Skeletal muscle tissue (tissue), 4 donors: Measurements from ENCODE around the gene EXO5. TPM values are rescaled to one million over a fixed set of nuclear protein-coding genes. Genes with fewer than 3 reads are reported as not detected.

Source experiments
- H3K27ac ChIP-seq: one replicate; pipeline ENCODE4 v1.7.0; 2013; ENCODE audit warnings: mild to moderate bottlenecking, low read depth, low read length, inconsistent platforms
- H3K27me3 ChIP-seq, 3 donors: one replicate each; pipeline ENCODE4 v1.7.0; 2013; ENCODE audit warnings: low read length in 3 of 3; ENCODE audit not compliant: control insufficient read depth in 3 of 3, insufficient read depth in 3 of 3
- H3K36me3 ChIP-seq, 3 donors: one replicate each; pipeline ENCODE4 v1.7.0; 2013; ENCODE audit warnings: low read length in 3 of 3; ENCODE audit not compliant: control insufficient read depth in 3 of 3, insufficient read depth in 3 of 3
- H3K4me1 ChIP-seq, 3 donors: one replicate each; pipeline ENCODE4 v1.7.0; 2013; ENCODE audit warnings: low read length in 3 of 3, mild to moderate bottlenecking in 3 of 3; ENCODE audit not compliant: control insufficient read depth in 3 of 3, insufficient read depth in 3 of 3
- H3K4me3 ChIP-seq, 3 donors: one replicate each; pipeline ENCODE4 v1.7.0; 2013; ENCODE audit warnings: low read length in 3 of 3
- H3K9ac ChIP-seq, 3 donors: one replicate each; pipeline ENCODE4 v1.7.0; 2013; ENCODE audit warnings: low read length in 3 of 3, mild to moderate bottlenecking in 3 of 3, moderate library complexity in 2 of 3, low read depth in 1 of 3
- H3K9me3 ChIP-seq, 3 donors: one replicate each; pipeline ENCODE4 v1.7.0; 2013; ENCODE audit warnings: low read length in 3 of 3; ENCODE audit not compliant: control insufficient read depth in 3 of 3
- total RNA-seq: library from RNA; depleted of rRNA; stranded (reverse); fragments of >200 nt; gene quantifications from one replicate; pipeline ENCODE4 v1.2.3, GENCODE V29; 2014
- donor health status: Osteomylitis.

EXO5 gene
- total RNA-seq, result 6.3 TPM

DNA sequence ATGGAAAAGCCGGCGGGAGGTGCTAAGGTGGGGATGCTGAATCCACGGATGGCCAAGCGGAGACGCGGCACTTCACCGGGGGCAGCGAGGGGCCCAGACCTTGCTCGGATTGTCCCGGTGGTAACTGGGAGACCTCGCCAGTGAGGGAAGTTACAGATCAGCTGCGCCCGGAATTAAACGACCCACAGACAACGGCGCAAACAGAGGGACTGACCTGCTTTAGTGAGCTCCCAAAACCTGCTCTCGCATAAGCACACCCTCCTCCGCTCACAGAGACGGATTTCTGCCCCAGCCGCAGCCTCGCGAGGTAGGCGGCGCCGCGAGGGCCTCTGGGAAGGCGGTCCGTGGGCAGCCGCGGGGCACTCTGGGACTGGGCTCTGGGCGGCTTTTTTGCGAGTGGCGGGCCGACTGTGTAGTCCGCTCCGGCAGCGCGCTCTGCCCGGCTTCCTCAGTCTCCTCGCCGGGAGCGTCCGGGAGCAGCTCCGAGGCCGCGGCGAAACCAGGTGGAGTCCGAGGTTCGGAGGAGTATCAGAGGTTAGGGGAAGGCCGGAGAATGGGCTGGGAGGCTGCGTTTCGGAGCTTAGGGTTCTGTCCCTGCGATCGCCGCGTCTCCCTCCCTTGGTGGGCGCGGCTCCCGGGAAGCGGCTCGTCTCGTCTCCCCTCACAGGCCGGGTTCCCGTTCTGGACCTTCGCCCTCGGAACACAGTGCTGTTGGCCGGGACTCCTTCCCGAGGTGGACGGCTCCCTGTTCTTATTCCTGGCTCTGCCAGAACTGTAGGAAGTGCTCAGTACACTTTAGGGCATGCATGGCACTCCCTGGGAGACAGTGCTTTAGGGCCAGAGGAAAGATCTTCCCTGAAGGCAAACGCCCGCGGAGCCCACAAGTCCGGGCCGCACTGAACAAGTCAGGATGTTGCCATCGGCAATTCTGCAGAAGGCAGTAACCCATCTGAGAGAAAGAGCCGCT is at the start of gene EXO5:
Gene EXO5, plus strand, starts transcription at position 393 of the 967 bp plus-strand sequence. CDS start 5,778 bp downstream, outside the sequence.
- H3K36me3 ChIP-seq, result peaks cover 0 to 6% (median 0%) of the 10 kb centered on the region in 3 donors
- no peaks in the 10 kb centered on the region for H3K27me3 ChIP-seq
- H3K9me3 ChIP-seq, result no peaks in the 10 kb centered on the region
- H3K4me3 ChIP-seq, result peak within 1 kb of the TSS; percentile 84 to 94 (median 89)
- peak within 1 kb of the TSS; percentile 87 to 91 (median 90) for H3K9ac ChIP-seq
- peaks cover 7 to 11% (median 9%) of the 10 kb centered on the region in 3 donors for H3K4me1 ChIP-seq
- peak within 1 kb of the TSS; percentile 58 for H3K27ac ChIP-seq

DNA sequence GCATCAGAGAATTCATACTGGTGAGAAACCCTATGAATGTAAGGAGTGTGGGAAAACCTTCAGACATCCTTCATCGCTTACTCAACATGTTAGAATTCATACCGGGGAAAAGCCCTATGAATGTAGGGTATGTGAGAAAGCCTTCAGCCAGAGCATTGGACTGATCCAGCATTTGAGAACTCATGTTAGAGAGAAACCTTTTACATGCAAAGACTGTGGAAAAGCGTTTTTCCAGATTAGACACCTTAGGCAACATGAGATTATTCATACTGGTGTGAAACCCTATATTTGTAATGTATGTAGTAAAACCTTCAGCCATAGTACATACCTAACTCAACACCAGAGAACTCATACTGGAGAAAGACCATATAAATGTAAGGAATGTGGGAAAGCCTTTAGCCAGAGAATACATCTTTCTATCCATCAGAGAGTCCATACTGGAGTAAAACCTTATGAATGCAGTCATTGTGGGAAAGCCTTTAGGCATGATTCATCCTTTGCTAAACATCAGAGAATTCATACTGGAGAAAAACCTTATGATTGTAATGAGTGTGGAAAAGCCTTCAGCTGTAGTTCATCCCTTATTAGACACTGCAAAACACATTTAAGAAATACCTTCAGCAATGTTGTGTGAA is 45.5 kb upstream of the EXO5 start:
- peaks cover 0 to 20% (median 9%) of the 10 kb centered on the region in 3 donors for H3K36me3 ChIP-seq
- H3K27ac ChIP-seq, result no peak overlapping the region
- H3K4me1 ChIP-seq, result no peaks in the 10 kb centered on the region
- H3K9me3 ChIP-seq, result peaks cover 23 to 67% (median 30%) of the 10 kb centered on the region in 3 donors
- H3K9ac ChIP-seq, result no peak overlapping the region
- H3K27me3 ChIP-seq, result no peaks in the 10 kb centered on the region
- H3K4me3 ChIP-seq, result no peak overlapping the region

GRCh38 chr1:40469327-40469726 is 39.2 kb upstream of the EXO5 start:
- Histone ChIP-seq H3K9ac (no peak overlapping the region), H3K4me1 (no peaks in the 10 kb centered on the region), H3K9me3 (peaks cover 12 to 48% (median 15%) of the 10 kb centered on the region in 3 donors)

GRCh38 chr1:40475268-40475667 is 33.3 kb upstream of the EXO5 start:
- no peak overlapping the region for H3K27ac ChIP-seq
- H3K4me1 ChIP-seq, result peaks cover 9 to 12% (median 11%) of the 10 kb centered on the region in 3 donors
- H3K27me3 ChIP-seq, result peaks cover 0 to 6% (median 0%) of the 10 kb centered on the region in 3 donors
- H3K9me3 ChIP-seq, result peaks cover 0 to 10% (median 8%) of the 10 kb centered on the region in 3 donors
- peaks cover 0 to 2% (median 0%) of the 10 kb centered on the region in 3 donors for H3K36me3 ChIP-seq
- no peak overlapping the region for H3K9ac ChIP-seq
- H3K4me3 ChIP-seq, result no peak overlapping the region

More at GRCh38 chr1:40469327-40469726, 39.2 kb upstream of the EXO5 start:
- Histone ChIP-seq H3K27me3 (no peaks in the 10 kb centered on the region), H3K27ac (no peak overlapping the region), H3K36me3 (peaks cover 0 to 5% (median 5%) of the 10 kb centered on the region in 3 donors), H3K4me3 (no peak overlapping the region)

DNA sequence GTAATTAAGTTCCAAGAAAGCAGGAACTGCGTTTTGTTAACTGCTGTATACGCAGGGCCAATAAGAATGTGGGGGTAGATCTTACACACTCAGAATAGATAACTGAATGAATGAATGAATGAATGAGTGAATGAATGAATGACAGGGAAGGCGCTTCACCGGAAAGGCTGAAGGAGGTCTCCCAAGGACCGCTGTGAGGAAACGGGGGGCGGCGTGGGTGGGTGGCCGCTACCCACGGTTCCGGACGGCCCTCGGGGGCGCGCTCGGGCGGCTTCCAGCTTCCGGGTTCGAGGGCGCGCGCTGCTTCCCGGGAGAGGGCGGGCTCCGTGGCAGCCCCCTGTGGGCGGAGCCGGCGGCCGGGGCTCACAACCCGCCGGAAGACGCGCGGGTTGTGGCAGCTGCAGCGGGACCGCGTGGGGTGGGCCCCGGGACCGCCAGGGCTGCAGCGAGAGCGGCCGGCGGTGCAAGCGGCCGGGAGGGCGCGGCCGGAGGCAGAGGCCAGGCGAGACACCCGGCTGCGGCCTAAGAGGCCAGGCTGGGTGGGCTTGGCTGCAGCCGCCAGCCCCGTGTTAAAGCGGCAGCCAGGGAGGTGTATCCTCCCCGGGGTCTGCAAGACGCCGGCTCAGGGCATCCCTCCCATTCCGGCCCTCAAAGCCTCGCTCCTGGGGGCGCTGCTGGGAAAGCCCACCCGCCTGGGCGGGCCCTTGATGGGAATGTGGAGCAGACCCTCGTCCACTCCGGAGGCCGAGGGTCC is 31.5 kb upstream of the EXO5 start, which contains the start of gene ZFP69:
Gene ZFP69, plus strand, starts transcription at position 367 of the 754 bp plus-strand sequence. CDS start 2,072 bp downstream, outside the sequence.
- Histone ChIP-seq H3K27ac (no peak within 1 kb of the TSS), H3K9ac (peak within 1 kb of the TSS; percentile 59 to 76 (median 64))

DNA sequence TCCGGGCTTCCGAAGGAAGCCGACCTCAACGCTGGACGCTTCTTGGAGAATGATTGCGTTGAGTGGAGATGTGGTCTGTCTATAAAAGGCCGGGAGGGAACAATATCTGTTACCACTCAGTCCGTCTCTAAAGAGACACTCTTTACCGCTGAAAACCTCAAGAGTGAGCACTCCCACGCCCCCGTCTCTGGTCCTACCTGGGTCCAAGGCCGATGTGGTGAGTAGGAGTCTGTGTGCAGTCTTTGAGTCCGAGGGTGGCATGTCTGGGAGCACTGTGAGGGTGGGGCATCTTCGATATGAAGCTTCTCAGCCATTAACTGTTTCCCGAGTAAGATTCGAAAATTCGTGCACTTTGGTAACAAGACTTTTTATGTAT is 30.9 kb upstream of the EXO5 start:
- H3K4me3 ChIP-seq, result peak overlapping the region; percentile 72 to 83 (median 82)
- H3K27me3 ChIP-seq, result peaks cover 0 to 6% (median 0%) of the 10 kb centered on the region in 3 donors
- peaks cover 0 to 8% (median 7%) of the 10 kb centered on the region in 3 donors for H3K9me3 ChIP-seq
- H3K27ac ChIP-seq, result no peak overlapping the region
- H3K9ac ChIP-seq, result peak overlapping the region; percentile 59 to 76 (median 64)
- peaks cover 0 to 8% (median 2%) of the 10 kb centered on the region in 3 donors for H3K36me3 ChIP-seq
- peaks cover 9 to 12% (median 11%) of the 10 kb centered on the region in 3 donors for H3K4me1 ChIP-seq

More for the DNA sequence above, 31.5 kb upstream of the EXO5 start, which contains the start of gene ZFP69:
- Histone ChIP-seq H3K9me3 (peaks cover 0 to 8% (median 7%) of the 10 kb centered on the region in 3 donors), H3K4me1 (peaks cover 9 to 12% (median 11%) of the 10 kb centered on the region in 3 donors), H3K4me3 (peak within 1 kb of the TSS; percentile 72 to 83 (median 82)), H3K36me3 (peaks cover 0 to 6% (median 2%) of the 10 kb centered on the region in 3 donors), H3K27me3 (peaks cover 0 to 6% (median 0%) of the 10 kb centered on the region in 3 donors)

DNA sequence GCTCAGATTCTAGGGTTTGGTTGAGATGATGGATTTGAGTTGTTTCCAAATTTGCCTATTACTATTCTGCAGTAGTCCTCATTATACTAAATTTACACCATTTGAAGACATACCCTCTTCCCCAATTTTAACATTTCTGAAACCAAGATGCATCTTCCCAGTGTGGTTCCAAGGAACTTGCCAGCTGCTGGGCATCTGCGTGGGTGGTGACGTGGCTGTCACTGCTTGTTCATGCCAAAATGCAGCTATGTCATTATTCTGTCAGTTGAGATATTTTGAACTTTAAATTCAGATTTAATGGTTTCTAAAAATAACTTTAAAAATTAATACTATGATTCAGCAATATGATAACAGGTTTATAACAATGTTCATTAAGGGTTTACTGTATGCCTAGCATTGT is 30.3 kb upstream of the EXO5 start:
- Histone ChIP-seq H3K27ac (no peak overlapping the region), H3K9ac (no peak overlapping the region), H3K9me3 (peaks cover 0 to 9% (median 2%) of the 10 kb centered on the region in 3 donors), H3K4me3 (peak overlapping the region; percentile 72 to 83 (median 82)), H3K27me3 (peaks cover 0 to 6% (median 0%) of the 10 kb centered on the region in 3 donors), H3K4me1 (peaks cover 9 to 12% (median 11%) of the 10 kb centered on the region in 3 donors), H3K36me3 (peaks cover 0 to 13% (median 2%) of the 10 kb centered on the region in 3 donors)

DNA sequence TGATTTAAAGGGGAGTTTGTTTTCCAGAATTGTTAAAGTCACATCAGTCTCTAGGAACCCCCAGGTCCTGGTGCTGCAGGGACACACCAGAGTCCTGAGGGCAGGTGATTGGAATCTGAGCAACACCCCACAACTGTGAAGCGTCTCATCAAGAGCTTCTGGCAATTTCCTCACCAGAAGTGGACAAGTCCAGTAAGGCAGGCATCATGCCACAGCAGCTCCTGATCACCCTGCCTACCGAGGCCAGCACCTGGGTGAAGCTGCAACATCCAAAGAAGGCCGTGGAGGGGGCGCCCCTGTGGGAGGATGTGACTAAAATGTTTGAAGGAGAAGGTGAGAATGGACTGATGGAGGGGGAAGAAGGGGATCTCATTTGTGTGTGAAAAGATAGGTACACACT is 29.4 kb upstream of the EXO5 start:
- peaks cover 0 to 13% (median 0%) of the 10 kb centered on the region in 3 donors for H3K9me3 ChIP-seq

More for the DNA sequence above, 29.4 kb upstream of the EXO5 start:
- Histone ChIP-seq H3K36me3 (peaks cover 0 to 13% (median 2%) of the 10 kb centered on the region in 3 donors), H3K27ac (no peak overlapping the region), H3K4me1 (peaks cover 9 to 12% (median 11%) of the 10 kb centered on the region in 3 donors), H3K4me3 (no peak overlapping the region), H3K9ac (no peak overlapping the region), H3K27me3 (peaks cover 0 to 6% (median 0%) of the 10 kb centered on the region in 3 donors)
